Measurements from ENCODE around the gene PTPRB.

GRCh38 chr12:70660002-70660604 lies 22.9 kb upstream of the PTPRB start:
- TF ChIP-seq GATA2 (IDR thresholded peaks at IDR 0.05; ENCODE audit: low read depth, low read length) (no peak), GATA3 (IDR thresholded peaks at IDR 0.05; ENCODE audit: low read depth, low read length) (no peak)

Measured in SH-SY5Y (cell line).